Spleen (tissue), 11 donors: Measurements from ENCODE around the gene CEP57. TPM values are rescaled to one million over a fixed set of nuclear protein-coding genes. Genes with fewer than 3 reads are reported as not detected.
"Not testable (repeated sequence)": the region's sequence is repeated elsewhere in the genome, so short reads cannot be mapped to it uniquely, and the experiment has no call there.

ENCODE experiments used
- DNase-seq: peaks from one replicate; pipeline ENCODE4 v3.0.0-alpha.2; 2020
- H3K27ac ChIP-seq, 8 donors: fragments of 200-600 bp; sonication (generic) in 7 of 8; 1 replicate in 4 of 8; 2 replicates in 4 of 8; pipeline versions ENCODE4 v1.5.0 to v1.8.0; 2016 to 2021; ENCODE audit warnings: inconsistent platforms in 4 of 8, mild to moderate bottlenecking in 4 of 8, moderate library complexity in 1 of 8
- H3K27me3 ChIP-seq, 7 donors: fragments of 200-600 bp; sonication (generic) in 6 of 7; replicated peaks in 1 of 7; 1 replicate in 4 of 7; 2 replicates in 3 of 7; pipeline versions ENCODE4 v1.5.0 to v1.8.0; 2016 to 2021; ENCODE audit warnings: inconsistent platforms in 3 of 7, mild to moderate bottlenecking in 1 of 7
- H3K36me3 ChIP-seq, 6 donors: fragments of 200-600 bp; sonication (generic) in 5 of 6; 1 replicate in 4 of 6; 2 replicates in 2 of 6; pipeline versions ENCODE4 v1.5.0 to v1.8.0; 2016 to 2021; ENCODE audit warnings: inconsistent platforms in 2 of 6
- H3K4me1 ChIP-seq, 6 donors: fragments of 200-600 bp; sonication (generic) in 5 of 6; 1 replicate in 3 of 6; 2 replicates in 3 of 6; pipeline versions ENCODE4 v1.5.0 to v1.8.0; 2016 to 2021; ENCODE audit warnings: inconsistent platforms in 3 of 6
- H3K4me3 ChIP-seq, 8 donors: fragments of 200-600 bp; sonication (generic) in 7 of 8; 1 replicate in 4 of 8; 2 replicates in 4 of 8; pipeline versions ENCODE4 v1.5.0 to v1.8.0; 2016 to 2021; ENCODE audit warnings: inconsistent platforms in 4 of 8, mild to moderate bottlenecking in 4 of 8, moderate library complexity in 2 of 8
- H3K9me3 ChIP-seq, 8 donors: fragments of 200-600 bp; sonication (generic) in 7 of 8; 1 replicate in 4 of 8; 2 replicates in 4 of 8; pipeline versions ENCODE4 v1.5.0 to v1.8.0; 2016 to 2021; ENCODE audit warnings: inconsistent platforms in 4 of 8
- POLR2A ChIP-seq, 3 donors: fragments of 450-650 bp; IDR thresholded peaks; one replicate each; pipeline ENCODE4 v1.5.1; 2017; ENCODE audit warnings: antibody characterized with exemption in 3 of 3, mild to moderate bottlenecking in 1 of 3
- POLR2AphosphoS5 ChIP-seq, 3 donors: sonication (generic); formaldehyde crosslinking; IDR thresholded peaks; one replicate each; pipeline ENCODE4 v1.5.1; 2017; ENCODE audit warnings: antibody characterized with exemption in 3 of 3
- WGBS, 5 donors: extraction: QIAGEN DNeasy Blood & Tissue Kit in 3 of 5; methylation state at CpG; one replicate each; pipeline versions ENCODE4 v1.1.5 to v1.1.7; 2013 to 2018; 5-methylcytosine and 5-hydroxymethylcytosine counted together
- intact Hi-C: fragments of 100-400 bp; cut with DNase I; formaldehyde crosslinking; loops from one replicate; pipeline ENCODE4 v1.15.0; 2023; ENCODE audit warnings: low total_unique reads
- polyA plus RNA-seq, 3 donors: library from polyadenylated mRNA; stranded (reverse); fragments of 200-250 nt; gene quantifications; one replicate each; pipeline ENCODE4 v1.2.1, GENCODE V29; 2013
- total RNA-seq, 7 donors: library from RNA; depleted of rRNA in 3 of 7; stranded (reverse); fragments of >200 nt in 3 of 7; fragmentation: NEBNext Ultra II Directional in 4 of 7; extraction: Animal tissue kit (Norgen Biotek cat#: 25700) in 4 of 7; gene quantifications; one replicate each; pipeline versions ENCODE4 v1.1.0 to v1.2.1, GENCODE V29; 2016 to 2021
- TF ChIP-seq, protein P1 (sequence below), 11 experiments: fragments of 200-600 bp in 7 of 11; fragments of 450-650 bp in 4 of 11; sonication (generic) in 4 of 11; IDR thresholded peaks in 8 of 11; conservative IDR thresholded peaks in 3 of 11; 1 replicate in 7 of 11; 2 replicates in 4 of 11; pipeline versions ENCODE4 v1.4.0 to v1.8.0; 2016 to 2021; ENCODE audit warnings: antibody characterized with exemption in 11 of 11, inconsistent platforms in 4 of 11, mild to moderate bottlenecking in 1 of 11
- donor health status: healthy with polysubstance abuse.
- donor health status: DM: no; HTN: no; CAD: no; lungs with moderate emphysema.
- donor health status: DM: no; HTN: no; CAD: no.
- donor health status: Bipolar disorder and iron deficiency.
- donor health status: healthy.
- donor health status: DM: no; HTN: no; CAD: no.
- donor health status: DM: yes; HTN: yes; CAD: no.

The CEP57 gene
- total and polyA plus RNA-seq, 10 donors = 19.2 to 50.4 (median 41.1) TPM

- intact Hi-C loops = no loop called here
- Histone ChIP-seq H3K4me1 (no peaks in the 10 kb centered on the region), H3K9me3 (no peaks in the 10 kb centered on the region), H3K4me3 (no peak overlapping the region), H3K27me3 (no peaks in the 10 kb centered on the region), H3K27ac (no peak overlapping the region), H3K36me3 (peaks cover 0 to 60% (median 16%) of the 10 kb centered on the region in 6 donors)
- DNase-seq = no peak
- no peak for TF ChIP-seq POLR2AphosphoS5 (IDR thresholded peaks at IDR 0.05)
- TF ChIP-seq, protein P1, sequence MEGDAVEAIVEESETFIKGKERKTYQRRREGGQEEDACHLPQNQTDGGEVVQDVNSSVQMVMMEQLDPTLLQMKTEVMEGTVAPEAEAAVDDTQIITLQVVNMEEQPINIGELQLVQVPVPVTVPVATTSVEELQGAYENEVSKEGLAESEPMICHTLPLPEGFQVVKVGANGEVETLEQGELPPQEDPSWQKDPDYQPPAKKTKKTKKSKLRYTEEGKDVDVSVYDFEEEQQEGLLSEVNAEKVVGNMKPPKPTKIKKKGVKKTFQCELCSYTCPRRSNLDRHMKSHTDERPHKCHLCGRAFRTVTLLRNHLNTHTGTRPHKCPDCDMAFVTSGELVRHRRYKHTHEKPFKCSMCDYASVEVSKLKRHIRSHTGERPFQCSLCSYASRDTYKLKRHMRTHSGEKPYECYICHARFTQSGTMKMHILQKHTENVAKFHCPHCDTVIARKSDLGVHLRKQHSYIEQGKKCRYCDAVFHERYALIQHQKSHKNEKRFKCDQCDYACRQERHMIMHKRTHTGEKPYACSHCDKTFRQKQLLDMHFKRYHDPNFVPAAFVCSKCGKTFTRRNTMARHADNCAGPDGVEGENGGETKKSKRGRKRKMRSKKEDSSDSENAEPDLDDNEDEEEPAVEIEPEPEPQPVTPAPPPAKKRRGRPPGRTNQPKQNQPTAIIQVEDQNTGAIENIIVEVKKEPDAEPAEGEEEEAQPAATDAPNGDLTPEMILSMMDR (IDR thresholded peaks at IDR 0.05 in 8 of 11, conservative IDR thresholded peaks at IDR 0.05 in 3 of 11) = no peak
- no peak for TF ChIP-seq POLR2A (IDR thresholded peaks at IDR 0.05)
Observed at GRCh38 chr11:95853138-95853537, 62.8 kb downstream of the CEP57 start.

DNA sequence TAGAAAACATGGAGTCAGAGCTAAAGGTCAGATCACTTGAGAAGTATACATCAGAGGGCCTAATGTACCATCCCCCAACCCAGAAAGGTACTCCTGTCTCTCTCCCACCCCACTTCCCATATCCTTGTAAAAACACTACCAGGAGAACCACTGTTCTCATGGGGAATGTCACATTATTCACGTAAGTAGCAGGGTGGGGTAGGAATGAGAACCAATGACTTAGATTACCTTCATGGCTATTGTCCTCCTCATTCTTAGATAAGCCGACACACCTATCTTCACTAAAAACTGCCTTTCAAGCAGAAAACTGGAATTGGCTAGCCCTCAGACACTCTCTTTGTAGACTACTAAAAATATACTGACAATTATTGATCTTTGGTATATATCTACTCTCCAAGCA lies 63.6 kb downstream of the CEP57 start:
- intact Hi-C loops = no loop called here
- Histone ChIP-seq H3K27me3 (no peaks in the 10 kb centered on the region), H3K9me3 (no peaks in the 10 kb centered on the region), H3K27ac (no peak overlapping the region), H3K36me3 (peaks cover 0 to 60% (median 22%) of the 10 kb centered on the region in 6 donors), H3K4me1 (no peaks in the 10 kb centered on the region), H3K4me3 (no peak overlapping the region)
- TF ChIP-seq POLR2AphosphoS5 (IDR thresholded peaks at IDR 0.05) (no peak), POLR2A (IDR thresholded peaks at IDR 0.05) (no peak)
- TF ChIP-seq, protein P1 (IDR thresholded peaks at IDR 0.05 in 8 of 11, conservative IDR thresholded peaks at IDR 0.05 in 3 of 11) = no peak
- 91 to 100% (median 95%) methylated on average over 2 of the region's 2 CpGs for WGBS, 5 donors
- no peak for DNase-seq

DNA sequence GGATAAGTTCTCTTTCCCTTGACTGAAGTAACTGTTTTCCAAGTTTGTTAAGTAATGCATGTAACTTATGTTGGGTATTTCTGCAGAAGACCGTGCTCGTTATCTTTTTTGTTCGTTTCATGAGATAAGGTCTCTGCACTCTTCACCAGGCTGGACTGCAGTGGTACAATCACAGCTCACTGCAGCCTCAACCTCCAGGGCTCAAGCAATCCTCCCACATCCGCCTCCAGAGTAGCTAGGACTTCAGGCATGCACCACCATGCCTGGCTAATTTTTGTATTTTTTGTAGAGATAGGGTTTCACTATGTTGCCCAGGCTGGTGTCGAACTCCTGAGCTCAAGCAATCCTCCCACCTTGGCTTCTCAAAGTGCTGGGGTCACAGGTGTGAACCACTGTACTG lies 64.1 kb downstream of the CEP57 start:
- H3K27ac ChIP-seq, H3K27me3 ChIP-seq, intact Hi-C loops, H3K9me3 ChIP-seq, DNase-seq, H3K4me1 ChIP-seq, H3K4me3 ChIP-seq: not testable (repeated sequence)
- H3K36me3 ChIP-seq = peaks cover 0 to 62% (median 23%) of the 10 kb centered on the region in 6 donors
- 84 to 97% (median 91%) methylated on average over 5 of the region's 5 CpGs for WGBS, 5 donors

DNA sequence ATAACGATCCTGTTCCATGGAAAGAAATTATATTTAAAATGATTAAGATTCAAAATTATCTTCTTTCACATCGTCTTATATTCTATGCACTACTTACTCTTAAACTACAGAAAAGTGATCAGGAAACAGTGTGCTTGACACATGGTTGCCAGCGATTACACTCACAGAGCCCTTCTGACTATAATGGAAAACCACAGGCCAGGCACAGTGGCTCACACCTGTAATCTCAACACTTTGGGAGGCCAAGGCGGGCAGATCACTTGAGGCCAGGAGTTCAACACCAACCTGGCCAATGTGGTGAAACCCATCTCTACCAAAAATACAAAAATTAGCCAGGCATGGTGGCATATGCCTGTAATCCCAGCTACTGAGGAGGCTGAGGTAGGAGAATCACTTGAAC lies 69.7 kb downstream of the CEP57 start:
- H3K9me3 ChIP-seq, H3K27me3 ChIP-seq, H3K27ac ChIP-seq, DNase-seq, H3K4me1 ChIP-seq, intact Hi-C loops, H3K4me3 ChIP-seq: not testable (repeated sequence)
- WGBS, 5 donors = 88 to 94% (median 92%) methylated on average over 4 of the region's 4 CpGs
- peaks cover 0 to 88% (median 24%) of the 10 kb centered on the region in 6 donors for H3K36me3 ChIP-seq

DNA sequence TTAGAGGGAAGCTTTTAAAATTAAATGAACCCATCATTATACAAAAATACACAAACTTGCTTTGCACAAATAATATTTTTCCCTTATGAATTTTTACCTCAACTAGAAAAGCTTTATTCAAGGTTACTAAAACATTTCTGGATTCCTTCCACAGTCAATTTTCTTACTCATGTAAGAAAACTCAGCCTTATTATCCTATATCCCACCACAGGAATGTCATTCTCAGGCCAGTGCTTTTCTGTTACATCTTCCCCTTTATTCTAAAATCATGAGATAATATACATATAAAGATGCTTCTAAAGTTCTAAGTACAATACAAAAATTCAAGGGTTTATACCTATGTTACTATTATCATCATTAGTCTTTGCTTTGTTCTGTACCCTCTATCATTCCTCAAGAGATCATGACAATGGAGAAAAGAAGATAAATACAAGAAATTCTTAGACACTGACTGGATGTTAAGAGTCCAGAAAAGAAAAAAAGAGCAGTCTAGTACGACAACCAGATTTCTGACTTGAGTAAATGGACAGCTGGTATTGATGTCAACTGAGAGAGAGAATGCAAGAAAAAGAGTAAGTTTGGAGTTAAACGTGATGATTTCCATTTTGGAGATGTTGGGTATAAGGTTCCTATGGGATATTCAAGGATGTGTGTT lies 73.3 kb downstream of the CEP57 start:
- Histone ChIP-seq H3K9me3 (no peaks in the 10 kb centered on the region), H3K27me3 (no peaks in the 10 kb centered on the region), H3K27ac (no peak overlapping the region), H3K4me3 (no peak overlapping the region), H3K36me3 (peaks cover 0 to 61% (median 14%) of the 10 kb centered on the region in 6 donors), H3K4me1 (no peaks in the 10 kb centered on the region)
- DNase-seq = no peak
- intact Hi-C loops = no loop called here
- TF ChIP-seq, protein P1 (IDR thresholded peaks at IDR 0.05 in 8 of 11, conservative IDR thresholded peaks at IDR 0.05 in 3 of 11) = no peak
- TF ChIP-seq POLR2A (IDR thresholded peaks at IDR 0.05) = no peak
- no peak for TF ChIP-seq POLR2AphosphoS5 (IDR thresholded peaks at IDR 0.05)
- 88 to 97% (median 94%) methylated on average over 2 of the region's 2 CpGs for WGBS, 5 donors
